Glutamatergic neuron (in vitro differentiated cells): ENCODE results near the gene TNPO2. TPM values are rescaled to one million over a fixed set of nuclear protein-coding genes. Genes with fewer than 3 reads are reported as not detected.

Source experiments
- DNase-seq: peaks from one replicate; pipeline ENCODE4 v3.0.0; 2022
- H3K27ac Mint-ChIP-seq: one replicate; pipeline ENCODE4 v1.8.0; 2020; ENCODE audit warnings: mild to moderate bottlenecking, mixed read lengths, inconsistent platforms; ENCODE audit not compliant: unreplicated experiment
- H3K27me3 Mint-ChIP-seq: one replicate; pipeline ENCODE4 v1.8.0; 2020; ENCODE audit warnings: mild to moderate bottlenecking, moderate library complexity, mixed read lengths, inconsistent platforms; ENCODE audit not compliant: unreplicated experiment
- H3K36me3 Mint-ChIP-seq: one replicate; pipeline ENCODE4 v1.8.0; 2020; ENCODE audit warnings: mild to moderate bottlenecking, mixed read lengths, inconsistent platforms; ENCODE audit not compliant: unreplicated experiment
- H3K4me1 Mint-ChIP-seq: one replicate; pipeline ENCODE4 v1.8.0; 2020; ENCODE audit warnings: mild to moderate bottlenecking, low read depth, mixed read lengths, inconsistent platforms; ENCODE audit not compliant: unreplicated experiment
- H3K4me3 Mint-ChIP-seq: one replicate; pipeline ENCODE4 v1.8.0; 2020; ENCODE audit warnings: mild to moderate bottlenecking, mixed read lengths, inconsistent platforms; ENCODE audit not compliant: unreplicated experiment
- H3K9me3 Mint-ChIP-seq: one replicate; pipeline ENCODE4 v1.8.0; 2020; ENCODE audit warnings: mild to moderate bottlenecking, moderate library complexity, mixed read lengths, inconsistent platforms; ENCODE audit not compliant: unreplicated experiment
- total RNA-seq: library from RNA; stranded (reverse); fragmentation: NEBNext Ultra II Directional; extraction: Animal tissue kit (Norgen Biotek cat#: 25700); gene quantifications from one replicate; pipeline ENCODE4 v1.2.1, GENCODE V29; 2021; ENCODE audit not compliant: unreplicated experiment
- TF ChIP-seq, protein P1 (sequence below): fragments of 200-600 bp; sonication (generic); IDR thresholded peaks from one replicate; pipeline ENCODE4 v1.5.0; 2021; ENCODE audit not compliant: partially characterized antibody, unreplicated experiment

The TNPO2 gene
- total RNA-seq, 1 donor from 2014 or later: 135 TPM

DNA sequence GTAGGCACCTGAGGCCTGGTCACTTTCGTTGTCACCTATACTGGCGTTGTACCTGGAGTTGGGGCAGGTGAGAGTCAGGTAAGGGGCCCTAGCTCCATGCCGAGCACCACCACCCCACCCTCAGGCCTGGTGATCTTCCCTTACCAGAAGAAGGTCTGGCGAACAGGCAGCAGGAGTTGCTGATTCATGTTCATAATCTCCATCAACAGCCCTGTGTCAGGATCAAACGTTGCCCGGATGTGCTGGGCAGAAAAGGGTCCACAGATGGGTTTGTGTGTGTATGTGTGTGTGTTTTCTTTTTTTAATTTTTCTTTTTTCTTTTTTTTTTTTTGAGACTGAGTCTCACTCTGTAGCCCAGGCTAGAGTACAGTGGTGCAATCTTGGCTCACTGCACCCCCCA lies 71.5 kb downstream of the TNPO2 start:
- TF ChIP-seq, protein P1, sequence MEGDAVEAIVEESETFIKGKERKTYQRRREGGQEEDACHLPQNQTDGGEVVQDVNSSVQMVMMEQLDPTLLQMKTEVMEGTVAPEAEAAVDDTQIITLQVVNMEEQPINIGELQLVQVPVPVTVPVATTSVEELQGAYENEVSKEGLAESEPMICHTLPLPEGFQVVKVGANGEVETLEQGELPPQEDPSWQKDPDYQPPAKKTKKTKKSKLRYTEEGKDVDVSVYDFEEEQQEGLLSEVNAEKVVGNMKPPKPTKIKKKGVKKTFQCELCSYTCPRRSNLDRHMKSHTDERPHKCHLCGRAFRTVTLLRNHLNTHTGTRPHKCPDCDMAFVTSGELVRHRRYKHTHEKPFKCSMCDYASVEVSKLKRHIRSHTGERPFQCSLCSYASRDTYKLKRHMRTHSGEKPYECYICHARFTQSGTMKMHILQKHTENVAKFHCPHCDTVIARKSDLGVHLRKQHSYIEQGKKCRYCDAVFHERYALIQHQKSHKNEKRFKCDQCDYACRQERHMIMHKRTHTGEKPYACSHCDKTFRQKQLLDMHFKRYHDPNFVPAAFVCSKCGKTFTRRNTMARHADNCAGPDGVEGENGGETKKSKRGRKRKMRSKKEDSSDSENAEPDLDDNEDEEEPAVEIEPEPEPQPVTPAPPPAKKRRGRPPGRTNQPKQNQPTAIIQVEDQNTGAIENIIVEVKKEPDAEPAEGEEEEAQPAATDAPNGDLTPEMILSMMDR: no peak
- H3K4me3 Mint-ChIP-seq: no peak overlapping the region
- H3K27me3 Mint-ChIP-seq: peaks cover 5% of the 10 kb centered on the region
- DNase-seq: no peak
- peaks cover 1% of the 10 kb centered on the region for H3K9me3 Mint-ChIP-seq
- no peak overlapping the region for H3K27ac Mint-ChIP-seq
- H3K36me3 Mint-ChIP-seq: peaks cover 11% of the 10 kb centered on the region
- no peaks in the 10 kb centered on the region for H3K4me1 Mint-ChIP-seq

DNA sequence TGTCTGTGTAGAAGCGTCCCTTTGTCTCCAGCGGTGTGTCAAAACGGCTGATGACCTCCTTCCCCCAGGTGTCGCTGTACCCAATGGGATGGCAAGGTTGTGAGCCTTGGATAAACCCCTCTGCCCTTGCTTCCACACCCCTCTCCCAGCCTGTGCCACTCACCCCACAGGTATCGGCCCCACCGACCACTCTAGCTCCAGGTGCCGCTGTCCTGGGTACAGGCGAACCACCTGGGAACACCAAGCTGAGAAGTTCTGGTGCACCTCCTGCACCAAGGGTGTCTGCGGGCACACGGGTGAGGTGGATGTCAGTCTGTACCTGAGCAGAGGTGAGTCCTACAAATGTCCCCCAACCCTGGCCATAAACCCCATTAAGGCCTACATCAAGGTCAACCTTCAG lies 73.8 kb downstream of the TNPO2 start:
- H3K27me3 Mint-ChIP-seq: peaks cover 4% of the 10 kb centered on the region
- TF ChIP-seq, protein P1: no peak
- DNase-seq: no peak
- H3K9me3 Mint-ChIP-seq: peaks cover 1% of the 10 kb centered on the region
- H3K27ac Mint-ChIP-seq: no peak overlapping the region
- H3K4me3 Mint-ChIP-seq: no peak overlapping the region
- peaks cover 4% of the 10 kb centered on the region for H3K36me3 Mint-ChIP-seq
- no peaks in the 10 kb centered on the region for H3K4me1 Mint-ChIP-seq

Other genes with a start within 250 kb of the TNPO2 start
- gene ZNF709, start 239.1 kb downstream of the TNPO2 start, total RNA-seq: 8.7 TPM
- gene ZNF564, start 172.4 kb downstream of the TNPO2 start, total RNA-seq: 11.2 TPM
- 8.0 TPM for gene ZNF490, start 113.1 kb downstream of the TNPO2 start, total RNA-seq
- gene ZNF791, start 113.0 kb downstream of the TNPO2 start, total RNA-seq: 27.6 TPM
- gene MAN2B1, start 57.2 kb downstream of the TNPO2 start, total RNA-seq: 72.2 TPM
- gene WDR83, start 57.1 kb downstream of the TNPO2 start, total RNA-seq: 16.3 TPM
- 116 TPM for gene DHPS, start 42.1 kb downstream of the TNPO2 start, total RNA-seq
- not detected for gene GNG14, start 35.9 kb downstream of the TNPO2 start, total RNA-seq
- gene FBXW9, start 27.3 kb downstream of the TNPO2 start, total RNA-seq: 7.4 TPM
- 204 TPM for gene TRIR, start 10.8 kb upstream of the TNPO2 start, total RNA-seq
- 49.3 TPM for gene GET3, start 13.6 kb upstream of the TNPO2 start, total RNA-seq
- not detected for gene BEST2, start 27.9 kb upstream of the TNPO2 start, total RNA-seq
- 40.1 TPM for gene HOOK2, start 51.6 kb upstream of the TNPO2 start, total RNA-seq
- gene JUNB, start 67.6 kb upstream of the TNPO2 start, total RNA-seq: 24.9 TPM
- 671 TPM for gene PRDX2, start 77.9 kb upstream of the TNPO2 start, total RNA-seq
- gene THSD8, start 78.1 kb upstream of the TNPO2 start, total RNA-seq: 14.4 TPM
- 16.7 TPM for gene RNASEH2A, start 82.7 kb upstream of the TNPO2 start, total RNA-seq
- 4.8 TPM for gene RTBDN, start 110.6 kb upstream of the TNPO2 start, total RNA-seq
- 230 TPM for gene MAST1, start 114.6 kb upstream of the TNPO2 start, total RNA-seq
- 7.9 TPM for gene DNASE2, start 157.5 kb upstream of the TNPO2 start, total RNA-seq
- not detected for gene KLF1, start 163.3 kb upstream of the TNPO2 start, total RNA-seq
- 34.2 TPM for gene GCDH, start 167.2 kb upstream of the TNPO2 start, total RNA-seq
- gene SYCE2, start 195.4 kb upstream of the TNPO2 start, total RNA-seq: 0.59 TPM
- 71.6 TPM for gene FARSA, start 209.8 kb upstream of the TNPO2 start, total RNA-seq
- gene CALR, start 214.7 kb upstream of the TNPO2 start, total RNA-seq: 543 TPM
- gene RAD23A, start 221.9 kb upstream of the TNPO2 start, total RNA-seq: 62.1 TPM
- gene GADD45GIP1, start 233.3 kb upstream of the TNPO2 start, total RNA-seq: 28.8 TPM
- gene DAND5, start 245.6 kb upstream of the TNPO2 start, total RNA-seq: 0.44 TPM